Suppressor macrophage (primary cell): ENCODE measurements around the gene OPRL1.

ENCODE experiments used
- DNase-seq, 4 experiments: peaks; one replicate each; pipeline ENCODE4 v3.0.0-alpha.2; 2020 to 2022

OPRL1 gene

GRCh38 chr20:64056889-64057627, 22.8 kb upstream of the OPRL1 start:
- DNase-seq: no peak

DNA sequence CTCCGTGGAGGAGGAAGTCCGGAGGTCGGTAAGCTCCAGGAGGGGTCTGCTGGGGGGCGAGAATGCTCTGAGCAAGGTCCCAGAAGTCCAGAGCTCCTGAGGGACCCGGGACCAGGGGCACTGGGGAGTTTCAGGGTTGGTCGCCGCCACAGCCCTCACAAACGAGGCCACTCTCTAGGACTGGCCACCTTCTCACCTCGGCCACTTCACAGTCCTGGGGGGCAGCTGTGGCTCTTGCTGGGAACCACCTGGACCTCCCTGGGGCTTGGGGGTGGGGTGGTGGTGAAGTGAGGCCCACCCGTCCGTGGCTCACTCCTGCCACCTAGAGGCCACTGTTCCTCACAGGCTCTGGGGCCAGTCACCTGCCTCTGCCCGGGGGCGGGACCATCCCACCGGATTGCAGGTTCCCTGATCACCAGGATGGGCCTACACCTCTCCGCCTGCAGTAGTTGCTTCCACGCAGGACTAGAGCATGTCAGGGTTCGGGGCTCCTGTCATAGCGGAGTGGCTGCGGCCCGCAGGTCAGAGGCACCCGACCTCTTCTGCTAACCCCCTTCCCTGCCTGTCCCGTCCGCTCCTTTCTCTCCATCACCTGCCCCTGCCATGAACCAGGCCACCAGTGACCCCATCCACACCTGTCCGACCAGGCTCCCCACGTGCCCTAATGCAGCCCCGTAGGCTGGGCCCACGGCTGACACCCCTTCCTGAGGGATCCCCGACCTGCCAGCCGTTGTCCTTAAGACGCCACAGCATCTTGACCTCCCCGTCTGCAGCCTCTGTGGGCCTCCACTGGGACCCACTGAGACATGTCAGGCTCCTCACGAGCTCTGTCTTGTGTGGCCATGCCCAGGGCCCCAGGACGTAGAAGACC, 22.0 kb upstream of the OPRL1 start:
- DNase-seq: peak; percentile 61 to 84 (median 74)

GRCh38 chr20:64058536-64058935, 21.3 kb upstream of the OPRL1 start:
- peak in 1 of 4 experiments; percentile 22 for DNase-seq

DNA sequence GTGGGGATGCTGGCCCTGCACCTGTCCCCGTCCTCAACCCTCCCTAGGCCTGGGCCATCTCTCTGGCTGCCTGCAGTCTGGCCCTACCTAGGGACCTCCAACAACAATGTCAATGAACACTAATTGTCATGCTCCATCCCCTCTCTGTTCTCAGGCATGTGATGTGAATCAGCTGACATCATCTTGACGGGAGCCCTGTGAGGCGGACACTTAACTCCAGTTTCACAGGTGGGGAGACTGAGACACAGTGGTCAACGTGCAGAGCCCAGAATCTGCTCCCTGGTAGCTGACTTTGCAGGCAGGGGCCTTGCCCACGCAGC, 17.6 kb upstream of the OPRL1 start:
- DNase-seq: no peak

- DNase-seq: peak; percentile 95 to 98 (median 97)
Measured at GRCh38 chr20:64062596-64063388, 17.1 kb upstream of the OPRL1 start, which contains the start of gene TCEA2. TCEA2 (plus strand) TSS chr20:64063198; CDS start chr20:64063313, 115 bp downstream.

- DNase-seq: peak; percentile 44 to 73 (median 68)
Measured at GRCh38 chr20:64063389-64064144, 16.3 kb upstream of the OPRL1 start.

DNA sequence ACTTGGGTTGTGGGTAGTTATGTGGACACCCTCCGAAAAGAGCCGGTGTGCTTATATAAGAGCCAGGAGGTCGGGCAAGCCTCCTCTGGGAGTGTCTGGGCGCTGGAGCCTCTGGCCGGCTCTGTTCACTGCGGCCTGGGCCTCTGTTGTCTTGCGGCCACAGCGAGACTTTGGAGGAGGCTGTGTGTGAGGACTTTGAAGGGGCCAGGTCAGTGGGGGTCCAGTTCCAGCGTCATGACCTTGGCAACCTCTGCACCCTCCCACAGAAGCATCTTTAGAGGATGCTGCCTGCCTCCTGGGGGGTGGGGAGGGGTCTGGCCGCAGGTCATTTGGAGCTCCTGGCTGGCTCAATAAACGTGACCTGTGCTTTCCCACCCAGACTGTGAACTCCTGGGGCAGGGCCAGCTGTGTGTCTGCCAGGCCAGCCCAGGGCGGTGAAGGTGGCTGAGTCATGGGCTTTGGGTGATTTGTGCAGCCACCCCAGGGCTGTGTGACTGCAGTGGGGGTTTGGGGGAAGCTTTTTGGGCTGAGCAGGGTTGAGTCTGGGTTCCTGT, 15.7 kb upstream of the OPRL1 start:
- no peak for DNase-seq

DNA sequence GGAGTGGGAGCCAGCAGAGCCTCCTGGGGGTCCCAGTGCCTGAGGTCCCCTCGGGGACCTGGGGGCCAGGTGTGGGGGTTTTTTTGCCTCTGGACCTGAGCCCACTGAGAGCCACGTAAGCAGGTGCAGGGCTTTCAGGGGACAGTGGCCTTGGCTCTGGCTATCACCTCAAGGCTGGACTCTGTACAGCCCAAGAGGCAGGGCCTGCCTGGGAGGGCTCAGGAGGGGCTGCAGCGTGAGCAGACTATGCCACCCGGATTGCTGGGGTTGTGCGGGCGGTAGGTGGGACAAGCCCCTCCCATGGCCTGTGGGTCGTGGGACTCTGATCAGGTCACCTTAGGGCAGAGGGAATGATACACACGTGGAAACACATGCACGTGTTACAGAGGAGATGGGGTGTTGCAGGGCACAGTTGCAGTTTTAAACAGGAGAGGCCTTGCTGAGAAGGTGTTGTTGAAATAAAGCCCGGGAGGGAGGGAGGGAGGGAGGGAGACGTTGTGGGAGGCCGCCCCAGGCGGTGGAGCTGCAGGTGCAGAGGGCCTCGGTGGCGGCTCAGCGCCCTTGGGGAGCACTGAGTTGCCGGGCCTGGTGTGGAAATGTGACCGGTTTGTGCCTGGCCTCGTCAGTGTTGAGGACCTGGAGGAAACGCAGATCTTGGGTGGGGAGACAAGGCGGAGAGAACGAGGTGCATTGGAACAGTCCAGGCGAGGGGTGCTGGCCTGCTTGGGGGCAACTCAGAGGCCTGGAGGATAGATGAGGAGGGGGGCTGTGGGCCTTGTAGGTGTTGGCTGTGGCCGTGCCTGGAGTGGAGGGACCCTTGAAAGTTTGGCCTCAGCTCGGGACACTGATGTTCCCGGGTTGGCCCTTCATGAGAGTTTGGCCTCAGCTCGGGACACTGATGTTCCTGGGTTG, 14.6 kb upstream of the OPRL1 start:
- DNase-seq: no peak

DNA sequence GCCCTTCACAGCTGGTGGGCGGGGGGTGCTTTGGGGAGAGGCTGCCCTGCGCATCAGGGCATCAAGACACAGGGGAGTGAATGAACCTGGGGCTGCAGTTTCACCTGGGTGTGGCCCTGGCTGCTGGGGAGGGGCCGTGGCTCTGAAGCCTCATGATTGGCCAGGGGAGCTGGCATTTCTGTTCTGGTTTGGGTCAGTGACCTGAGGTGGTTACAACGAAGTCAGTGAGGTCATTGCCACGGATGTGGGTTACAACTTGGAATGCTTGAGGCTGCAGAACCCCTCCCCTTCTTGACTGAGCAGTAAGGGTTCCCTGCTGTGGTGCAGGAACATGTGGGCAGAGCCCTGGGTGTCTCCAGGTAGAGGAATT, 13.9 kb upstream of the OPRL1 start:
- peak in 3 of 4 experiments; percentile 23 to 53 (median 45) for DNase-seq

DNA sequence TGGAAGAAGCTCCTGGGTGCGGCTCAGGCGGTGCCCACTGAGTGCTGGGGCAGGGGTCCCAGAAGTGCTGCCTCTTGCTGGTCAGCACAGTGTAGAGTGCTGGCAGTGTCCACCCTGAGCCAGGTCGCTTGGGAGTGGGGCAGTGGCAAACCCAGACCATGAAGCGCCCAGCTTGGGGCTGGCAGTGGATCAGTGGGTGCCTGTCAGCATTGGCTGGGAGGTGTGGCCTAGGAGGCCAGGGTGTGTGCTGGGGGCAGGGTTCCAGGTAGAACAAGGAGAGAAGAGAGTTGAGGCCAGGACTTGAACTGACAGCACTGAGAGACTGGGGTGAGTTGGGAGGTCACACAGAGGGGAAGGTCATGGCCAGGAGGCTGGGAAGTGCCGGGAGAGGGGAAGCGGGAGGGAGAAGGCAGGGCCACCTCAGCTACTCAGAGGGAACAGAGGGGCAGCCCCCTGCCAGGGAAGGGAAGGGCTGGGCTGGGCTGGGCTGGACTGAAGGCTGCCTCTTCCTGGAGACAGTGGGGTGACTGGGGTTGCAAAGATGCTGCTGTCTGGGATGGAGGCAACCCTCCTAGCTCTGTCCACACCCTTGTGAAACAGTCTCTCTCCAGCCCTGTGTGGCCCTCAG, 12.8 kb upstream of the OPRL1 start:
- DNase-seq: no peak

- DNase-seq: no peak
Measured at GRCh38 chr20:64067733-64068307, 12.1 kb upstream of the OPRL1 start.

GRCh38 chr20:64068386-64069208, 11.3 kb upstream of the OPRL1 start:
- no peak for DNase-seq

GRCh38 chr20:64069209-64069613, 10.7 kb upstream of the OPRL1 start:
- DNase-seq: no peak

- peak; percentile 25 to 63 (median 49) for DNase-seq
Measured at GRCh38 chr20:64069614-64070243, 10.2 kb upstream of the OPRL1 start.

- DNase-seq: no peak
Measured at GRCh38 chr20:64070244-64070993, 9.5 kb upstream of the OPRL1 start.

GRCh38 chr20:64071341-64072332, 8.2 kb upstream of the OPRL1 start:
- DNase-seq: no peak
